Activated naive CD4-positive, alpha-beta T cell treated with anti-CD3 and anti-CD28 coated beads, Interleukin-2, amount 50 U/mL, for 72 hours (primary cell): ENCODE results near the gene ACO1. TPM values are rescaled to one million over a fixed set of nuclear protein-coding genes. Genes with fewer than 3 reads are reported as not detected.
A peak's percentile ranks its signal among the peaks of the same experiment; 100 is the strongest.

Experiments used
- ATAC-seq, 2 donors: fragments of 150-1000 bp; cut with Tn5 transposase; 2 replicates each; pipeline ENCODE4 v1.10.0; 2021; ENCODE audit warnings: mild to moderate bottlenecking in 2 of 2, moderate library complexity in 2 of 2
- DNase-seq, 2 donors: peaks; one replicate each; pipeline ENCODE4 v3.0.0; 2021 to 2022; ENCODE audit warnings: low spot score in 2 of 2
- H3K27ac Mint-ChIP-seq, 2 donors: one replicate each; pipeline ENCODE4 v1.8.0; 2022; ENCODE audit warnings: mild to moderate bottlenecking in 2 of 2, mixed read lengths in 2 of 2
- H3K36me3 Mint-ChIP-seq, 2 donors: one replicate each; pipeline ENCODE4 v1.8.0; 2022; ENCODE audit warnings: mixed read lengths in 2 of 2
- H3K9me3 Mint-ChIP-seq, 2 donors: one replicate each; pipeline ENCODE4 v1.8.0; 2022; ENCODE audit warnings: mixed read lengths in 2 of 2
- total RNA-seq, 2 donors: library from RNA; stranded (reverse); gene quantifications; one replicate each; pipeline ENCODE4 v1.2.3, GENCODE V29; 2022

Gene ACO1
- total RNA-seq, 2 donors from 2014 or later: 9.9 to 16.7 TPM

DNA sequence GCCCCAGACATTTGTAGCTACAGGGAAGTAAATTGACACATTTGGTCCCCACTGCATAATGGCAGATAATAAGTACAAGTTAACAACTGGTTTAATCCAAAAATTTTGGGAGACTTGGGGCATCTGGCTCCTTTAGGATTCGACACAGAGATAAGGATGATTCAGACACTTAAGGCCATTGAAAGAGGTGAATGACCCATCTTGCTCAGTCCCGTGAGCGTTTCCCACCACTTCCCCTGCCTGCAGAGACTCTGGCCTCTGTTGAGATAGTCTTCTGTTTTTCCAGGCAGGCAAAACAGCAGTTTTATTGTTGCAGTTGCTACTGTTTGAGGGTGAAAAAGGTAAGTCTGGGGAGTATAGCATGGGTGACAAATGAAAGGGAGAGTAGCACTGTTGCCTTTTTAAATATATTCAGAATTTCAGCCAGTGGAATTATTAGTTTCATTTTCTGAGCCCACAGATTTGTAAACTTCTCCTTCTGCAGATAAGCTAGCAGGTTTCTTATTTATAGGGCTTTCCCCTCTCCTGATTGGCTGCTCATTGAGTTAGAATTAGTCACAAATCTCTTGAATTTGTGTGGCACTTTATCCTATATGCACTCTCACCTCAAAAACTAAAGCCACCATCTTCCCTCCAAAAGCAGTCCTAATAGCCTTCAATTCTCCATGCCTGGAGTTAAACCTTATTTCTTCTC lies 19.3 kb downstream of the ACO1 start:
- Mint-ChIP-seq H3K27ac (no peak overlapping the region), H3K9me3 (peaks cover 0 to 6% of the 10 kb centered on the region in 2 donors), H3K36me3 (peaks cover 5 to 23% of the 10 kb centered on the region in 2 donors)
- DNase-seq: no peak
- ATAC-seq: no peak

DNA sequence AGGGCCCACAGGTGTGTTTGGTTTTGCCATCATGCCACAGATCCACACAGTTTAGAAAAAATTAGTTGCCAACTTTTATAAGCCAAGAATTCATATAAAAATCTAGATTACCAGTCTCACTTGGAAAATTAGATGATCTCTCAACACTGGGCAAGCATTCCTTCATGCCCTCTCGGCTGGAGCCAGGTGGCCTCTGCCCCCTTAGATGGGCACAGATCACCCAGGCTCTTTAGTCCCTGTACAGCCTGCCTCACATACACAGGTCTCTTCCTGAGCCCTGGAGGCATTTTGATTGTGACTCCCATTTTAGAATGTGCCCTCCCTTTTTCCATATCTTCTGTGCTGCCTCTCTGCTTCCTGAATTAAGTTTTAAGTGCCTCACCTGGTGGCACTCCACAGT lies 20.0 kb downstream of the ACO1 start:
- no peak for ATAC-seq
- H3K9me3 Mint-ChIP-seq: peaks cover 0 to 6% of the 10 kb centered on the region in 2 donors
- no peak overlapping the region for H3K27ac Mint-ChIP-seq
- peaks cover 10 to 23% of the 10 kb centered on the region in 2 donors for H3K36me3 Mint-ChIP-seq
- no peak for DNase-seq

GRCh38 chr9:32404856-32405255 lies 20.4 kb downstream of the ACO1 start:
- H3K9me3 Mint-ChIP-seq: peaks cover 0 to 6% of the 10 kb centered on the region in 2 donors
- no peak for DNase-seq
- peaks cover 10 to 23% of the 10 kb centered on the region in 2 donors for H3K36me3 Mint-ChIP-seq
- H3K27ac Mint-ChIP-seq: no peak overlapping the region
- no peak for ATAC-seq

- DNase-seq (no peak), ATAC-seq (no peak)
- Mint-ChIP-seq H3K27ac (no peak overlapping the region), H3K9me3 (peaks cover 0 to 6% of the 10 kb centered on the region in 2 donors), H3K36me3 (peaks cover 10 to 23% of the 10 kb centered on the region in 2 donors)
Observed at GRCh38 chr9:32405506-32405905, 21.1 kb downstream of the ACO1 start.

GRCh38 chr9:32406046-32406445 lies 21.6 kb downstream of the ACO1 start:
- H3K9me3 Mint-ChIP-seq: peaks cover 0 to 6% of the 10 kb centered on the region in 2 donors
- no peak overlapping the region for H3K27ac Mint-ChIP-seq

DNA sequence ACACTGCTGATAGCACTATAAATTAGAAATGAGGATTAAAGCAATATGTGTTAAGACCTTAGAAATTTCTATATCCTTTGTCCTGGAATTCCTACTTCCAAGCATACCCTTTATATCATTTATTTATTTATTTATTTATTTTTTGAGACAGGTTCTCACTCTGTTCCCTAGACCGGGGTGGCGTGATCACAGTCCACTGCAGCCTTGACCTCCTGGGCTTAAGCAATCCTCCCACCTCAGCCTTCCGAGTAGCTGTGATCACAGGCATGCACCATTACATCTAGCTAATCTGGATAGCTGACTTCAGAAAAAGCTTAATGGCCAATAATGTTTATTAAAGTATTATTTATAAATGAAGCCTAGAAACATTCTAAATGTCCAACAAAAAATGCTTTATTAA lies 27.3 kb downstream of the ACO1 start:
- Mint-ChIP-seq H3K9me3 (no peaks in the 10 kb centered on the region), H3K27ac (no peak overlapping the region), H3K36me3 (peaks cover 6 to 10% of the 10 kb centered on the region in 2 donors)
- DNase-seq: no peak
- ATAC-seq: no peak

More at GRCh38 chr9:32406046-32406445, 21.6 kb downstream of the ACO1 start:
- peaks cover 10 to 23% of the 10 kb centered on the region in 2 donors for H3K36me3 Mint-ChIP-seq
- DNase-seq (no peak), ATAC-seq (no peak)

GRCh38 chr9:32412440-32412839 lies 28.0 kb downstream of the ACO1 start:
- Mint-ChIP-seq H3K9me3 (no peaks in the 10 kb centered on the region), H3K27ac (no peak overlapping the region), H3K36me3 (peaks cover 0 to 5% of the 10 kb centered on the region in 2 donors)
- no peak for ATAC-seq
- no peak for DNase-seq

- Mint-ChIP-seq H3K27ac (no peak overlapping the region), H3K36me3 (peaks cover 0 to 11% of the 10 kb centered on the region in 2 donors), H3K9me3 (no peaks in the 10 kb centered on the region)
- DNase-seq (no peak), ATAC-seq (no peak)
Observed at GRCh38 chr9:32413424-32413823, 29.0 kb downstream of the ACO1 start.

DNA sequence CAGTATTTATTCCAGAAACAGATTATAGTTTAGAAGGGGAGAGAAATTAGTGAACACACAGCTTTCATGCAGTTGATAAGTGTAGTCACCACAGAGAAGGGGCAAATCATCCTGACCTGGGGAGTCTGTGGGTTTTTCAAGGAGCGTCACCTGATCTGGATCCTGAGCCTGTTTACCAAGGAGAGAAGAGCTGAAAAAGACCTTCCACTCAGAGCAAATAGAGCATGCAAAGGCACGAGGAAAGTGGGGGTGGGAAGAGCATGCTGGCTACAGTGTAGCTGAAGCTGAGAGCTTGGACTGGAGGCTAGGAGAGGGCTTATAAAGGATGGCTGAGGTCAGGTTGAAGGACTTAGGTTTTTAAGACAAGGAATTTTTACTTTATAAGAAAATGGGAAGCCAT lies 30.4 kb downstream of the ACO1 start:
- no peak for DNase-seq
- Mint-ChIP-seq H3K27ac (no peak overlapping the region), H3K36me3 (peaks cover 0 to 6% of the 10 kb centered on the region in 2 donors), H3K9me3 (no peaks in the 10 kb centered on the region)
- no peak for ATAC-seq

- Mint-ChIP-seq H3K27ac (no peak overlapping the region), H3K9me3 (no peaks in the 10 kb centered on the region)
- no peak for ATAC-seq
Observed at GRCh38 chr9:32419921-32420320, 35.5 kb downstream of the ACO1 start.

GRCh38 chr9:32422237-32422806 lies 37.9 kb downstream of the ACO1 start:
- ATAC-seq: no peak
- no peak for DNase-seq
- H3K36me3 Mint-ChIP-seq: peaks cover 0 to 6% of the 10 kb centered on the region in 2 donors
- no peaks in the 10 kb centered on the region for H3K9me3 Mint-ChIP-seq
- H3K27ac Mint-ChIP-seq: no peak overlapping the region

More at GRCh38 chr9:32419921-32420320, 35.5 kb downstream of the ACO1 start:
- no peak for DNase-seq
- peaks cover 0 to 6% of the 10 kb centered on the region in 2 donors for H3K36me3 Mint-ChIP-seq

- no peaks in the 10 kb centered on the region for H3K9me3 Mint-ChIP-seq
- H3K36me3 Mint-ChIP-seq: no peaks in the 10 kb centered on the region
- ATAC-seq: no peak
- no peak overlapping the region for H3K27ac Mint-ChIP-seq
- no peak for DNase-seq
Observed at GRCh38 chr9:32423371-32423770, 38.9 kb downstream of the ACO1 start.

- Mint-ChIP-seq H3K27ac (no peak overlapping the region), H3K36me3 (no peaks in the 10 kb centered on the region), H3K9me3 (no peaks in the 10 kb centered on the region)
- ATAC-seq: no peak
- no peak for DNase-seq
Observed at GRCh38 chr9:32424616-32425015, 40.2 kb downstream of the ACO1 start.

DNA sequence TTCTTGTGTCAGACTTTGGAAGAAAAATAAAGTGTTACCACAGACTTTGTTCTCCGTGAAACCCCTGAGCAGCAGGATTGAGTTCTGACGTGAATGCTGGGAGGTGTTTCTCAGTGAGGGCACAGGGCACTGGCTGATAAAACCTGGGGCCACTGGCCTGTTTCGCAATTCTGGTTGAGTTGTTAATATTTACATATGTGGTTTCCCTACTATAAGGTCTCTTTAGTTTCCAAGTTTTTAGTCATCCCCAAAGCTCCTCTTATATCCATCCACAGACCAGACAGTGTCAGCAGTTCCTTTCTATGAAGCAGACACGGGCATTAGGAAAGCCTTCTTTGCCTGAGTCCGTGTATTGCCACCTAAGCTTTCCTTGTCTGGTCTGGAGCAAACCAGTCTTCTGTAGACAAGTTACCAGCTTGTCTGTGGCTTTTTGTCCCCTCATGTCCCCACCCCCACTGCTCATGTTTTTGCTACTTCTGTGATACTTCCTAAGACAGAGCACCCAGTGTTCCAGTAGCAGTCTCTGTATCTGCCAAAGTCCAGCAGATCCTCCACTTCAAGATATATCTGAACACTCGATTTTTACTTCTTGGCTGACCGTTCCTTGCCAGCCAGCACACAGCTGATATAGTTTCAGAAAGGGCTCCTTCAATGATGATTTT lies 42.0 kb downstream of the ACO1 start:
- Mint-ChIP-seq H3K27ac (no peak overlapping the region), H3K9me3 (no peaks in the 10 kb centered on the region), H3K36me3 (no peaks in the 10 kb centered on the region)
- DNase-seq: no peak
- ATAC-seq: no peak

GRCh38 chr9:32427111-32427873 lies 42.8 kb downstream of the ACO1 start:
- H3K9me3 Mint-ChIP-seq: no peaks in the 10 kb centered on the region
- H3K36me3 Mint-ChIP-seq: no peaks in the 10 kb centered on the region
- ATAC-seq: peak in 1 of 2 donors; percentile 26
- DNase-seq: no peak
- no peak overlapping the region for H3K27ac Mint-ChIP-seq

- H3K9me3 Mint-ChIP-seq: no peaks in the 10 kb centered on the region
- H3K36me3 Mint-ChIP-seq: no peaks in the 10 kb centered on the region
- no peak for ATAC-seq
- no peak overlapping the region for H3K27ac Mint-ChIP-seq
- no peak for DNase-seq
Observed at GRCh38 chr9:32430720-32431119, 46.3 kb downstream of the ACO1 start.

DNA sequence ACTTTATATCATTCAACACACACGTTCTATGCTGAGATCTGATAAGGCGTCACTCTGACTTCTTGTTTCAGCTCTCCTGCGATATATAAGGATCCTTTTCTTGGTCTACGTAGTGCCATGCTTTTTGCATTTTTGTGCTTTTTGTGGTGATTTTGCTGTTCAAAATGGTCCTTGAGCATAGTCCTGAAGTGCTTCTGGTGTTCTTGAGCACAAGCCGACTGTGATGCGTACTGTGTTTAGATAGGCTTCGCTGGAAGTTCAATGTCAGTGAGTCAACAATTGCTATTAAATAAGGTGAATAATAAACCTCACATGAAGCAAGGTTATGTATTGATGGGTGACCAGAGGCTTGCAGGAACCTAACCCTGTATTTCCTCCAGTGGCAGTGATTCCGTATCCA lies 46.8 kb downstream of the ACO1 start:
- Mint-ChIP-seq H3K27ac (no peak overlapping the region), H3K9me3 (no peaks in the 10 kb centered on the region), H3K36me3 (no peaks in the 10 kb centered on the region)
- DNase-seq (no peak), ATAC-seq (no peak)
